ENCODE results near the gene FUS. TPM values are rescaled to one million over a fixed set of nuclear protein-coding genes. Genes with fewer than 3 reads are reported as not detected.

FUS gene
- total RNA-seq, 1 donor from 2014 or later: 309 TPM

GRCh38 chr16:31215287-31216162, 35.6 kb downstream of the FUS start:
- Mint-ChIP-seq H3K27me3 (ENCODE audit: low read depth, unreplicated experiment) (peaks cover 72% of the 10 kb centered on the region), H3K36me3 (ENCODE audit: low read depth, unreplicated experiment) (no peaks in the 10 kb centered on the region), H3K4me1 (ENCODE audit: low read depth, unreplicated experiment) (no peaks in the 10 kb centered on the region), H3K27ac (ENCODE audit: unreplicated experiment) (no peak overlapping the region), H3K9me3 (ENCODE audit: unreplicated experiment) (peaks cover 3% of the 10 kb centered on the region), H3K4me3 (ENCODE audit: unreplicated experiment) (peak overlapping the region; percentile 69)
- Histone ChIP-seq H2AFZ (ENCODE audit: low read depth, low read length) (peak overlapping the region; percentile 88), H3K4me1 (ENCODE audit: insufficient read depth, low read length) (peaks cover 12% of the 10 kb centered on the region), H4K20me1 (ENCODE audit: insufficient read depth, low read length) (no peaks in the 10 kb centered on the region), H3K4me3 (ENCODE audit: insufficient read depth, low read depth, low read length) (peak overlapping the region; percentile 51), H3K4me2 (ENCODE audit: low read length) (peak overlapping the region; percentile 87), H3K9me3 (ENCODE audit: insufficient read depth, low read depth, low read length) (no peaks in the 10 kb centered on the region), H3K27ac (ENCODE audit: low read depth, low read length) (no peak overlapping the region), H3K9ac (ENCODE audit: low read length) (peak overlapping the region; percentile 40), H3K36me3 (ENCODE audit: insufficient read depth, low read length) (no peaks in the 10 kb centered on the region), H3K79me2 (ENCODE audit: insufficient read depth, low read length) (no peaks in the 10 kb centered on the region), H3K27me3 (ENCODE audit: insufficient read depth, low read length) (peaks cover 39% of the 10 kb centered on the region)
- peak; percentile 56 for DNase-seq (ENCODE audit: low read depth)
- TF ChIP-seq EZH2 (IDR thresholded peaks at IDR 0.05; ENCODE audit: insufficient read depth, low read length): no peak
- TF ChIP-seq CTCF (IDR thresholded peaks at IDR 0.05; ENCODE audit: insufficient read depth, low read depth, low read length): no peak
- FAIRE-seq: no peak

GRCh38 chr16:31216422-31217135, 36.6 kb downstream of the FUS start, which contains the start of gene PYDC1:
TSS of gene PYDC1 (minus strand) at chr16:31217135. CDS start at chr16:31217028, 107 bp downstream.
- H2AFZ ChIP-seq (ENCODE audit: low read depth, low read length): peak within 1 kb of the TSS; percentile 56
- peak within 1 kb of the TSS; percentile 87 for H3K4me2 ChIP-seq (ENCODE audit: low read length)
- H3K4me3 Mint-ChIP-seq (ENCODE audit: unreplicated experiment): no peak within 1 kb of the TSS

More at GRCh38 chr16:31216422-31217135, 36.6 kb downstream of the FUS start, which contains the start of gene PYDC1:
- Histone ChIP-seq H3K79me2 (ENCODE audit: insufficient read depth, low read length) (no peaks in the 10 kb centered on the region), H3K36me3 (ENCODE audit: insufficient read depth, low read length) (no peaks in the 10 kb centered on the region), H3K9ac (ENCODE audit: low read length) (no peak within 1 kb of the TSS), H3K9me3 (ENCODE audit: insufficient read depth, low read depth, low read length) (no peaks in the 10 kb centered on the region), H4K20me1 (ENCODE audit: insufficient read depth, low read length) (no peaks in the 10 kb centered on the region), H3K27ac (ENCODE audit: low read depth, low read length) (no peak within 1 kb of the TSS), H3K27me3 (ENCODE audit: insufficient read depth, low read length) (peaks cover 39% of the 10 kb centered on the region), H3K4me3 (ENCODE audit: insufficient read depth, low read depth, low read length) (no peak within 1 kb of the TSS), H3K4me1 (ENCODE audit: insufficient read depth, low read length) (peaks cover 12% of the 10 kb centered on the region)
- H3K4me1 Mint-ChIP-seq (ENCODE audit: low read depth, unreplicated experiment): no peaks in the 10 kb centered on the region
- no peak for FAIRE-seq
- no peak for DNase-seq (ENCODE audit: low read depth)
- H3K9me3 Mint-ChIP-seq (ENCODE audit: unreplicated experiment): peaks cover 5% of the 10 kb centered on the region
- peaks cover 80% of the 10 kb centered on the region for H3K27me3 Mint-ChIP-seq (ENCODE audit: low read depth, unreplicated experiment)
- no peak within 1 kb of the TSS for H3K27ac Mint-ChIP-seq (ENCODE audit: unreplicated experiment)
- TF ChIP-seq CTCF (IDR thresholded peaks at IDR 0.05; ENCODE audit: insufficient read depth, low read depth, low read length) (no peak), EZH2 (IDR thresholded peaks at IDR 0.05; ENCODE audit: insufficient read depth, low read length) (peak; percentile 77)
- no peaks in the 10 kb centered on the region for H3K36me3 Mint-ChIP-seq (ENCODE audit: low read depth, unreplicated experiment)

All from astrocyte (in vitro differentiated cells and primary cell).